ENCODE data around the gene OSTF1.

The OSTF1 gene

DNA sequence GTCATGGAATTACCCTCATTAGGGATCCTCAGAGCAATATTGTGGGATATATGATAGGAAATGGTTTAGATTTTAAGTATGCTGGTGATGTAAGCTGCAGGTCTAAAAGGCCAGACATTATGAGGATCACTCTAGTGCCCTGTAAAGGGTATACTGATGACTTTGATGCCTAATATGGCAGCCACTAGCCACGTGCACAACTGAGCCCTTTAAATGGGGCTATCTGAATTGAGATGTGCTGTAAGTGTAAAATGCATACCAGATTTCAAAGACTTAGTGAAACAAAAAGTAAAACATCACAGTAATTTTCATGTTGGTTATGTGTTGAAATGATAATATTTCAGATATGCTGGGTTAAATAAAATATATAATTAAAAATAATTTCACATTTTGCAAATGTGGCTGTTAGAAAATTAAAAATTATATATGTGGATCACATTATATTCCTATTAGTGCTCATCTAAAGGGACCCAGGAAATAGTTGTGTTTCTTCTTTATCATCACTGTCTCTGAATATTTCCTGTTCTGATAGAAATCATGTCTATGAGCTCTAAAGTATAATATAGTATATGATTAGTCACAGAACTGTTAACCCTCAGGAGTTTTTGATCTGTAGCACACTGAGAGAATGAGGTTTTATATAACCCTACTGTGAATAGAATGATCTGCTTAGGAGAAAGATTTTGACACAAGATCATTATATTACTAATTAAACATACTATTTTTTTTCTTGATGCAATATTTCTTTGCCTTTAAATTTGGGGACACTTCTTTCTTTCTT, 50.1 kb downstream of the OSTF1 start:
- no peak overlapping the region for H3K4me3 ChIP-seq (replicated peaks in 1 of 2; ENCODE audit: low read depth in 2 of 2, low read length in 2 of 2)
- DNase-seq (ENCODE audit: low read depth in 2 of 2) = no peak
- TF ChIP-seq, protein P1, sequence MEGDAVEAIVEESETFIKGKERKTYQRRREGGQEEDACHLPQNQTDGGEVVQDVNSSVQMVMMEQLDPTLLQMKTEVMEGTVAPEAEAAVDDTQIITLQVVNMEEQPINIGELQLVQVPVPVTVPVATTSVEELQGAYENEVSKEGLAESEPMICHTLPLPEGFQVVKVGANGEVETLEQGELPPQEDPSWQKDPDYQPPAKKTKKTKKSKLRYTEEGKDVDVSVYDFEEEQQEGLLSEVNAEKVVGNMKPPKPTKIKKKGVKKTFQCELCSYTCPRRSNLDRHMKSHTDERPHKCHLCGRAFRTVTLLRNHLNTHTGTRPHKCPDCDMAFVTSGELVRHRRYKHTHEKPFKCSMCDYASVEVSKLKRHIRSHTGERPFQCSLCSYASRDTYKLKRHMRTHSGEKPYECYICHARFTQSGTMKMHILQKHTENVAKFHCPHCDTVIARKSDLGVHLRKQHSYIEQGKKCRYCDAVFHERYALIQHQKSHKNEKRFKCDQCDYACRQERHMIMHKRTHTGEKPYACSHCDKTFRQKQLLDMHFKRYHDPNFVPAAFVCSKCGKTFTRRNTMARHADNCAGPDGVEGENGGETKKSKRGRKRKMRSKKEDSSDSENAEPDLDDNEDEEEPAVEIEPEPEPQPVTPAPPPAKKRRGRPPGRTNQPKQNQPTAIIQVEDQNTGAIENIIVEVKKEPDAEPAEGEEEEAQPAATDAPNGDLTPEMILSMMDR (IDR thresholded peaks at IDR 0.05; ENCODE audit: low read depth, low read length) = no peak

DNA sequence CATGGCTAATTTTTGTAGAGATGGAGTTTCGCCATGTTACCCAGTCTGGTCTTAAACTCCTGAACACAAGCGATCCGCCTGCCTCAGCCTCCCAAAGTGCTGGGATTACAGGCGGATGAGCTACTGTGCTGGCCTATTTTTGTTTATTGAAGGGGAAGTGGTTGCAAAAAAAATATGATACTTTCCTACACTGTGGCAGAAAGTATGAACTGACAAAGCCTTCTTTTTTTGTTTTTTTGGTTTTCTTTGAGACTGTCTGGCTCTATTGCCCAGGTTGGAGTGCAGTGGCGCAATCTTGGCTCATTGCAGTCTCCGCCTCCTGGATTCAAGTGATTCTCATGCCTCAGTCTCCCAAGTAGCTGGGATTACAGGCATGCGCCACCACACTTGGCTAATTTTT, 50.9 kb downstream of the OSTF1 start:
- TF ChIP-seq, protein P1 (IDR thresholded peaks at IDR 0.05; ENCODE audit: low read depth, low read length) = no peak
- no peak overlapping the region for H3K4me3 ChIP-seq (replicated peaks in 1 of 2; ENCODE audit: low read depth in 2 of 2, low read length in 2 of 2)
- DNase-seq (ENCODE audit: low read depth in 2 of 2) = no peak

DNA sequence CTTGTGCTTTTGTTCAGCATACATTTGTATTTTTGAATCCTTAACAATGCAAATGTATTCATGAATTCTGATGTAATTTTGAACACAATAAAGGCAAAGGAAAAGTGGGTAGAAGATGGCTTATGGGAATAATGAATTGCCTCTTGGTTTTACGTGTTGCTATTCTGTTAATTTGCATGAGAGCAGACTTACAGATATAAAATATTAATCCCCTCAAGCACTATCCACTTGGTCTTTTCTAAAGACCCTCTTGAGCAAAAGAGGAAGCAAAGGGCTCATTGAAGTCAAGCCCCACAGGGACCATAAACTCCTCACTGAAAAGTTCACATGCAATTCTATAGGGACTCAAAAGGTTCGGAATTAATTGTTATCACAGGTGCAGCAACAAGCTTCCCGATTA, 51.9 kb downstream of the OSTF1 start:
- no peak for DNase-seq (ENCODE audit: low read depth in 2 of 2)
- no peak overlapping the region for H3K4me3 ChIP-seq (replicated peaks in 1 of 2; ENCODE audit: low read depth in 2 of 2, low read length in 2 of 2)
- TF ChIP-seq, protein P1 (IDR thresholded peaks at IDR 0.05; ENCODE audit: low read depth, low read length) = no peak

DNA sequence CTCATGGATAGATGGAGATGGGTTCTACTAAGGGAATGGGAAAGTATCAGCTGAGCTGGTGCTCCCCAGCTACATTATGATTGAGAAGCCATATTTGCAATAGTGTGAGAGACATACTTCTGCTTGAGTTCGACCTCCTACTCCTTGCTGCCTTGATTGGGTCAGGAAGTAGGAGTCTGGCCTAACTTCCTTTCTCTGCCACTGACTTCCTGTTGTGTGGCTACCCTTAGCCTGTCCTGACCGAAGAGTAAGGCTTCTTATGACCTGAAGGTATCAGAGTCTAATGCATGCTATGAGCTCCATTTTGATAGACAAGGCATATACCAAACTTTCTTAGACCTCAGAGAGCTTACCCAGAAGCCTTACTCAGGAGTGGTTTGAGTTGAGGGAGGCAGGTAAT, 53.9 kb downstream of the OSTF1 start:
- DNase-seq (ENCODE audit: low read depth in 2 of 2) = no peak
- TF ChIP-seq, protein P1 (IDR thresholded peaks at IDR 0.05; ENCODE audit: low read depth, low read length) = no peak
- H3K4me3 ChIP-seq (replicated peaks in 1 of 2; ENCODE audit: low read depth in 2 of 2, low read length in 2 of 2) = no peak overlapping the region

DNA sequence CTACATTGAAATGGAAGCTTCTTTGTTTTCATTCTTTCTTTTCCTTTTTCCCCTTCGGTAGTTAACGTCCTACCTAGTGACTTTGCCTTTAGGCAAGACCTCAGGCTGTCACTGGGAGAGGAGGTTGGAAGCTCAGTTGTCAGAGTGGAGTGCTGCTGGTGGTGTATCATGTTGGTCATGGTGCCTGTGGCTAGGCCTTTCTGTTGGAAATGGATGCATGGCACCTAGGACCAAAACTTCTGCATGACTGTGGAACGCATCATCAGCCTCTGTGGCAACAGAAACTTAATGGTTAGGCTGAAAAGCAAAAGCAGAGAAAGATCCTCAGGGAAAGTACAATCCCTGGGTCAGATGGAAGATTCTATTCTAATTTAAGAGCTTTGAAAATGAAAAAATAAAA, 57.9 kb downstream of the OSTF1 start:
- TF ChIP-seq, protein P1 (IDR thresholded peaks at IDR 0.05; ENCODE audit: low read depth, low read length) = no peak
- peak in 1 of 2 donors; percentile 52 for DNase-seq (ENCODE audit: low read depth in 2 of 2)
- no peak overlapping the region for H3K4me3 ChIP-seq (replicated peaks in 1 of 2; ENCODE audit: low read depth in 2 of 2, low read length in 2 of 2)

DNA sequence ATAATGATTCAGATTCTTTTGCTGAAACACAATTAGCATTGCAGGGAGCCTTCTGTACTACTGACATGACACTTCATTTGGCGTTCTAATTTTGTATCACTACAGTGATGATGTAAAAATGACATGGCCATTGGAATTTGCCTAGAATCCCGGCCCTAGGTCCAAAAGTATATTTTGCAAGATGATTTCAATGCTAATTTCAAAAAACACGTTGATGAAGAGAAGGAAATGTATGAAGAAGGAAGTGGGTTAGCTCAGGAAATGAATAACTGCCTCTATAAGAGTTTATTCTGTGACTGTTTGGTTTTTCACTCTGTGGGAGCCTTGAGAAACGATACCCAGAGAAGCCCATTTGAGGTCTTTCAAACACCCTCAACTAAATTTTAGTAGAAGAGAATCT, 59.3 kb downstream of the OSTF1 start:
- DNase-seq (ENCODE audit: low read depth in 2 of 2) = peak; percentile 10 to 61
- no peak overlapping the region for H3K4me3 ChIP-seq (replicated peaks in 1 of 2; ENCODE audit: low read depth in 2 of 2, low read length in 2 of 2)
- TF ChIP-seq, protein P1 (IDR thresholded peaks at IDR 0.05; ENCODE audit: low read depth, low read length) = no peak

DNA sequence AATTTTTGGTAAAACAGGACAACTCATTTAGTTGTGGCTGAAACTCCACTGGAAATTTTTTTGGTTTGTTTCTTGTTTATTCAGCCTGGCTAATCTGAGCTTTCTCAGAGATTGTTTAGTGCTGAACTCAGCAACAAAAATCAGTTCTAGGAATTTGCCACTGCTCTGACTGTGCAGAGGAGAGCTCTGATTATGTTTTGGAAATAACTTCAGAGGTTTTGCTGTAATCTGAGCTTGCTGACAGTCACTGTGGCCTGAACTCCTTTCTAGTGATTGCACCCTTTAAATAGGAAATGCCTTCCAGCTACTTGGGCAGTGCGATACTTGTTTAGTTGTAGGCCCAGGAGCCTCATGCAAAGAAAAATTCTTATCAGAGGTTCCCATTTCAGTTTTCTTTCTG, 60.2 kb downstream of the OSTF1 start:
- DNase-seq (ENCODE audit: low read depth in 2 of 2) = peak; percentile 91 to 92
- TF ChIP-seq, protein P1 (IDR thresholded peaks at IDR 0.05; ENCODE audit: low read depth, low read length) = no peak

More for the DNA sequence above, 60.2 kb downstream of the OSTF1 start:
- no peak overlapping the region for H3K4me3 ChIP-seq (replicated peaks in 1 of 2; ENCODE audit: low read depth in 2 of 2, low read length in 2 of 2)

All from cardiac fibroblast (primary cell).